DOHH2 (cell line): ENCODE data around the gene NAT9.

Source experiments
- CTCF ChIP-seq: fragments of 200-600 bp; sonication (generic); IDR thresholded peaks from one replicate; pipeline ENCODE4 v1.5.1; 2014; ENCODE audit warnings: antibody characterized with exemption, mild to moderate bottlenecking, low read depth, low read length; ENCODE audit not compliant: poor library complexity, severe bottlenecking
- EZH2phosphoT487 ChIP-seq: fragments of 200-600 bp; sonication (generic); IDR thresholded peaks from 2 replicates; pipeline ENCODE4 v1.6.1; 2017; ENCODE audit warnings: borderline replicate concordance, mild to moderate bottlenecking, antibody characterized with exemption, low read length, moderate library complexity, mixed read lengths

GRCh38 chr17:74749279-74750038, 26.7 kb downstream of the NAT9 start:
- no peak for TF ChIP-seq CTCF
- TF ChIP-seq EZH2phosphoT487: no peak
